HG02763 (cell line): Measurements from ENCODE around the gene VSTM2A.
"Not testable (repeated sequence)": the region's sequence is repeated elsewhere in the genome, so short reads cannot be mapped to it uniquely, and the experiment has no call there.

Experiments
- ATAC-seq: cut with Tn5 transposase; IDR thresholded peaks from one replicate; pipeline ENCODE4 v1.9.1; 2021; ENCODE audit warnings: mild to moderate bottlenecking, moderate library complexity; ENCODE audit not compliant: unreplicated experiment

Gene VSTM2A

GRCh38 chr7:54541669-54542625 is at the start of gene VSTM2A:
TSS of gene VSTM2A (plus strand) at chr7:54542375. CDS start at chr7:54542731, 356 bp downstream.
- no peak for ATAC-seq

DNA sequence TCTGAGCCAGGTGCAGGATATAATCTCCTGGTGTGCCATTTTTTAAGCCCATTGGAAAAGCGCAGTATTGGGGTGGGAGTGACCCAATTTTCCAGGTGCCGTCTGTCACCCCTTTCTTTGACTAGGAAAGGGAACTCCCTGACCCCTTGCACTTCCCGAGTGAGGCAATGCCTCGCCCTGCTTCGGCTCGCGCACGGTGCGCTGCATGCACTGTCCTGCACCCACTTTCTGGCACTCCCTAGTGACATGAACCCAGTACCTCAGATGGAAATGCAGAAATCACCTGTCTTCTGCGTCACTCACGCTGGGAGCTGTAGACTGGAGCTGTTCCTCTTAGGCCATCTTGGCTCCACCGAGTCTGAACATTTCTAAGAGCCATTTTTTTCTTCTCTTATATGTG is 37.6 kb upstream of the VSTM2A start:
- not testable (repeated sequence) for ATAC-seq

DNA sequence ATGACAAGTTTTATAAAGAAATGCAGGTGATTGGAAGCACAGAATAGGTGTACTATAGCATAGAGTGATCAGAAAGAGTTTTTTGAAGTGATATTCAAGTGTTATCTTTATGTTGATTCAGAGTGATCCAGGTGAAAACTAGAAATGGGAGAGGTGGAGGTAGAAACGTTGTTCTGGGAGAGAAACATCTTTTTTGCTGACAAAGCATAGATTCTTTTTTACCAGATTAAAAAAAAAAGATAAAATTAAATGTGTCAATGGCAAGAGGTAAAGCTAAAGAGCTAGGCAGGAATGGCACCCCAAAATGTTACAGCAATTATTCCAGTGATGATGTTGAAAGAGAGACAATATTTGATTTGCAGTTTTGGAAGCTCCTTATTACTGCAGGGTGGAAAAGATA is 12.6 kb upstream of the VSTM2A start:
- no peak for ATAC-seq

DNA sequence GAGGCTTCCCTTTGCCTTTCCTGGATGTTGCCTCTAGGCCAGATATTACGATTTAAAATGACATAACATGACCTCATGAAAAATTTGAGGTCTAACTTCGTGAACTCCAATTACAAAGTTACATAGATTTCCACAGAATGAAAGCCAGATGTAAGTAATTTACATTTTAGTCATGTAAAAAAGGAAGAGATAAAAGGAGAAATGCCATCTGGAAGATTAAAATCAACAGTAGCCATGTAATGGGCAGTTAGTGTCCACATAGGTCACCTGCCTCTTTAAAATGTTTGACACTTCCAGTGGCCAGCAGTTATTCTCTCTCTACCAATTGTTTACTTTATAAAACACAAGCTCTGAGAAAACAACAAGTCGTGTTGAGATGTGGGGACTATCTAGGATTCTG is 4.1 kb upstream of the VSTM2A start:
- no peak for ATAC-seq

- ATAC-seq = no peak
Measured at GRCh38 chr7:54543051-54543488, 895 bp downstream of the VSTM2A start.

DNA sequence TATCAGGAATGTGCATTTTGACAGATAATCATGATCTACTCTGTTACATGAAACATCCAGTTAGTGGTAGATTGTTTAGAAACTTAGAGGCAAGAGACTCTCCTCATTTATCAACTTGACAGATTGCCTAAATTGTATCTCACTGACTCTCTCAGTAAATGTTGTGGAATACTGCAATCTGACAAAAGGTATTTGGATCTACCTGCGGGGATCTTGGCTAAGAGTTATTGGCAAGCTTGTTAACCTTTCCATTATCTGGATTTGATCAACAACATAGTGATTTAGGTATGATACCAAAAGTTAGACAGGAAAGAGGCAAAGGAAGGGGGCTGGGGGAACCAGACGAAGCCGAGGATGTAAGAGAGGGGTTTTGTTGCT is 2.0 kb downstream of the VSTM2A start:
- ATAC-seq = no peak

DNA sequence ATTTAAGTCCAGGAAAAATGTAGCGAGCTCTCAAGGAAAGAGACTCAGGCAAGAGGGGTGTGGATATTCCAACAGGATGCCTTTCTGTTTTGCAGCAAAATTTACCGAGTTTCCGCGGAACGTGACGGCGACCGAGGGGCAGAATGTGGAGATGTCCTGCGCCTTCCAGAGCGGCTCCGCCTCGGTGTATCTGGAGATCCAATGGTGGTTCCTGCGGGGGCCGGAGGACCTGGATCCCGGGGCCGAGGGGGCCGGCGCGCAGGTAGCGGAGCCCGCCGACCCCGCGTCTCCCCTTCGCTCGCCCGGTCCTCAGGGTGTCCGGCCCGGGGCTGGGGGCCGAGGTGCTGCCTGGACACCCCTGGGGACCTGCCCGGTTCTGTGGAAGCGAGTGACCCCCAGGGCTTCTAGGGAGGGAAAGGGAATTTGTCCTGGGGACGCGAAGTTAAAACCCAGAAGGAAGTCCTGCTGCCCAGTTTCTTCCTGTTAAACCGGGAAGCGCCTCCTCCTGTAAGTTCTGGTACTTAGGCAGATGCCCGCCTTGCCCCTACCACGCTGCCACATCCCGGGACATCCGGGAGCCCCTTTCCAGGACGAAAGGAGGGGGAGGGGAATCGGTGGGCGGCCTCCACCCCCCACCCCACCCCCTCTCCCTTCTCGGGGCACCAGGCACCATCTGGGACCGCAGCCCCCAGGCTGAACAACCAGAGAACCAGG is 2.5 kb downstream of the VSTM2A start:
- no peak for ATAC-seq

GRCh38 chr7:54545241-54545563 is 3.0 kb downstream of the VSTM2A start:
- no peak for ATAC-seq

- ATAC-seq = peak; percentile 37
Measured at GRCh38 chr7:54546081-54546985, 4.2 kb downstream of the VSTM2A start.

- no peak for ATAC-seq
Measured at GRCh38 chr7:54546986-54547314, 4.8 kb downstream of the VSTM2A start.

GRCh38 chr7:54550471-54550870 is 8.3 kb downstream of the VSTM2A start:
- ATAC-seq = no peak

DNA sequence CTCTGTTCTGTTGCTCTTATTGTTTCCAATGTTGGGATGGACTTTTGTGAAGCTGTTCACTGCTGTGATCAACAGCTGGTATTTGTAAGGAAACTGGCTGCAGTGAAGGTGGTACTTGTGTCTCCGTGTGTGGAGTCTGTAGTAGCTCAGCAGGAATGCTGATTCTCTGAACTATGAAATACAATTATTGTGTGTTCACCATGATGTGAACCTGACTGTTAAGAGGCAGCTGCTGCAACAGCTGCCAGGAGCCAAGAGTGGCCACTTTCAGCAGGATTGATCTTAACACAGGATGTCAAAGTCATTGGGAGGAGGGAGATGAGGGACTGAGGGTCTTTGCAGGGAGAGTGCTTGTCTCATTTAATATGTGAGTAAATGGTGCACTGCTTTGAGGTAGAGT is 13.9 kb downstream of the VSTM2A start:
- ATAC-seq = no peak

DNA sequence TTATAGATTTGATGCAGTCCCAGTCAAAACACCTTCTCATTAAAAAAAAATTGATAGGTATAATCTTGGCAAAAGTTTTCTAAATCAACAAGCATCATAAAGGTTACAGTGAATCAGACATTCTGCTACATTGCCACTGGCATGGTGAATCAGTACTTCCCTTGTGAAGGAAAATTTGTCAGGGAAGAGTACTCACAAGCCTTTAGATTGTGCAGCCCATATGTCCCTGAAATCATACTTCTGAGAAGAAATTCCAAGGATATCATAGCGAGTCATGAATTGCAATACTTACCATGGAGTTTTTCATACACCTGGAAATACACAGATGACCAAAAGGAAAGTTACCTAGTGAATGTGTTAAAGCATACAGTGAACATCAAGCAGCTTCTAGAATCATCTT is 17.2 kb downstream of the VSTM2A start:
- no peak for ATAC-seq

DNA sequence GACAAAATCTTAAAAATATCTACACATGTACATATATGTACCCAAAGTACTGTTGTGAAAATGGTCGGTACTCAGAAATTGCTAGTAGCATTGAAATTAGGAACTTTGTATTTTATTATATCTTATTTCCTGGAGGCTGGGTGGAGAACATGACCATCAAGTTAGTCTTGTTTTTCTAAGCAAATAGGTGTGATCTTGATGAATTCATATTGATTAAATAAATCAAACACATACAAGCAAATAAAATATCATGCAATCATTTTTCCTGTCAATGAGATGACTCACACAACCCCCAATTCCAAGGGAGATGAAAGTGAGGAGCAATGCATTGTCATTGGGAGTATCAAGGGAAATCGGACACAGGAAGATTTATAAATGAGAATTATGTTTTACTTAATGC is 18.0 kb downstream of the VSTM2A start:
- ATAC-seq = no peak

GRCh38 chr7:54560723-54561122 is 18.5 kb downstream of the VSTM2A start:
- ATAC-seq = no peak

DNA sequence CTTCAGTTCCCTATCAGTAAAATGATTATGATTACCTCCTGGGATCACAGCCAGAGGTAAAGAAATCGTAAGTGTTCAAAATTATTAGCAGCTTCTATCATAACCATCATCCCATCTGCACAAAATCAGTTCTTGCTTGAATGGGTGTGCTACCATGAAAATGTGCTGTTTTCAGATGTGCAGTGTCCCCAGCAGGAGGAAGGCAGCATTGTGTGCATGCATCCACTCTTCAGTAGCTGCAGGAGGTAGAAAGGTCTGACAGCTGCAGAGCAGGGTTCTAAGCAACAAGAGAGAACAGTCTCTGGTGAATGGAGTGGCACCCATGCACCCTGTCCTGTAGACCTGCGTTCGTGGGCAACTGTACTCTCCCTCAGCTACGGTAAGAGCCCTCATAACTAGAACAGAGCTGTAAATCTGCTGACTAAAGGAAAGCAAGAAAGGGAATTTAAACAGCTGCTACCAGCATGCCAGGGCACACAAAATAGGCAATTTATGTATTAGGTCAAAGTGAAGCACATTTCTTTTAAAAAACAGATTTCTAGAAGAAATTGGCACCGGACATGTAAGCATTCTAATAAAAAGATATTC is 21.2 kb downstream of the VSTM2A start:
- ATAC-seq = no peak

DNA sequence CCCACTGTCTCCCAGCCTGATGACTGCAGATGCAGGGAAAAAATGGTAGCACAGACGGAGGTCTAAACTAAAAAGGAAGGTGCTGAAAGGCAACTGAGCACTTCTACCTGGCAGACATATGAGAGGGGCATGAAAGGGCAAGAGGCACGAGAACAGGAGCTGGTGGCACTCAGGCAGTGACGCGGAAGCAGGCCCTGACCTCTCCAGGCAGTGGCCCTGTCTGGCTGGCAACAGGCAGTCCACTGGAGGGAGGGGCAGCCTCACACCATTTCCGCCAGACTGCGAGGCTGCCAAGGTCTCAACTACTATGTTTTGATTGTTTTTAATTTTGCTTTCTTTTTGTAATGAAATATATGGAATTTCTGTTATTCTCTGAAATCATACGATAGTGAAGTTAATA is 23.3 kb downstream of the VSTM2A start:
- ATAC-seq = no peak

DNA sequence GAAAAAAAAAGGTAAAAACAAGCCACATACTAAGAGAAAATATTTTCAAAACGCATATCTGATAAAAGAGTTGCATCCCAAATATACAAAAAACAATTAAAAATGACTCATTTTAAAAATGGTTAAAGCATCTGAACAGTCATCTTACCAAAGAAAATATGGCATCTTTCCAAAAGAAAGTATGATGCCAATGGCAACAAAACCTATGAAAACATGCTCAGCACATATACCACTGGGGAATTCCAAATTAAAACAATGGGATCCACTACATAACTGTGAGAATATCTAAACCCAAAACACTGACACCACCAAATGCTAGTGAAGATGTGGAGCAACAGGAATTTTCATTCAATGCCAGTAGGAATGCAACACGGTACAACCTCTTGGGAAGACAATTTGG is 39.3 kb downstream of the VSTM2A start:
- ATAC-seq = no peak

- ATAC-seq = no peak
Measured at GRCh38 chr7:54591404-54592386, 49.5 kb downstream of the VSTM2A start.

GRCh38 chr7:54596747-54597146 is 54.6 kb downstream of the VSTM2A start:
- peak; percentile 97 for ATAC-seq
